Testis (tissue), 2 donors: ENCODE measurements around the gene LETM1.

ENCODE experiments used
- CTCF ChIP-seq, 3 experiments: fragments of 450-650 bp in 2 of 3; fragments of 200-600 bp in 1 of 3; sonication (generic) in 1 of 3; IDR thresholded peaks; one replicate each; pipeline ENCODE4 v1.5.1; 2016 to 2019; ENCODE audit warnings: antibody characterized with exemption in 3 of 3, mild to moderate bottlenecking in 2 of 3, moderate library complexity in 1 of 3
- POLR2A ChIP-seq: fragments of 450-650 bp; IDR thresholded peaks from one replicate; pipeline ENCODE4 v1.6.1; 2017; ENCODE audit warnings: antibody characterized with exemption, mild to moderate bottlenecking, moderate library complexity

- TF ChIP-seq CTCF (IDR thresholded peaks at IDR 0.05), result no peak
- no peak for TF ChIP-seq POLR2A
Observed at GRCh38 chr4:1810765-1811164, 45.2 kb downstream of the LETM1 start.
